Activated T-cell treated with anti-CD3 and anti-CD28 coated beads for 4 hours (primary cell): ENCODE measurements around the gene AKNA.

Experiments used
- DNase-seq: peaks from one replicate; pipeline ENCODE4 v3.0.0-alpha.2; 2020

Gene AKNA

GRCh38 chr9:114374936-114375335 lies 12.8 kb downstream of the AKNA start:
- DNase-seq: no peak

GRCh38 chr9:114373960-114374730 lies 13.6 kb downstream of the AKNA start:
- no peak for DNase-seq

GRCh38 chr9:114372921-114373448 lies 14.8 kb downstream of the AKNA start:
- peak; percentile 43 for DNase-seq

- no peak for DNase-seq
These were observed 15.5 kb downstream of the AKNA start for GRCh38 chr9:114371973-114372917.

- DNase-seq: no peak
These were observed 16.3 kb downstream of the AKNA start for GRCh38 chr9:114371343-114371944.

- DNase-seq: no peak
These were observed 16.8 kb downstream of the AKNA start for GRCh38 chr9:114370968-114371320.

- DNase-seq: no peak
These were observed 17.4 kb downstream of the AKNA start for GRCh38 chr9:114370251-114370967.

GRCh38 chr9:114369216-114370130 lies 18.3 kb downstream of the AKNA start:
- no peak for DNase-seq

- DNase-seq: no peak
These were observed 19.8 kb downstream of the AKNA start for GRCh38 chr9:114367772-114368569.

GRCh38 chr9:114367366-114367765 lies 20.4 kb downstream of the AKNA start:
- no peak for DNase-seq

- DNase-seq: no peak
These were observed 21.3 kb downstream of the AKNA start for GRCh38 chr9:114366334-114367128.

GRCh38 chr9:114365194-114365593 lies 22.6 kb downstream of the AKNA start:
- DNase-seq: no peak

- no peak for DNase-seq
These were observed 23.4 kb downstream of the AKNA start for GRCh38 chr9:114364134-114365041.

GRCh38 chr9:114363424-114363823 lies 24.4 kb downstream of the AKNA start:
- DNase-seq: no peak

GRCh38 chr9:114362394-114362793 lies 25.4 kb downstream of the AKNA start:
- DNase-seq: no peak

- no peak for DNase-seq
These were observed 26.2 kb downstream of the AKNA start for GRCh38 chr9:114361542-114361941.

- no peak for DNase-seq
These were observed 28.0 kb downstream of the AKNA start for GRCh38 chr9:114359801-114360200.

- DNase-seq: no peak
These were observed 29.9 kb downstream of the AKNA start for GRCh38 chr9:114357911-114358328.

GRCh38 chr9:114357360-114357759 lies 30.4 kb downstream of the AKNA start:
- DNase-seq: no peak
